HepG2 (cell line): ENCODE measurements around the gene GATD1. TPM values are rescaled to one million over a fixed set of nuclear protein-coding genes. Genes with fewer than 3 reads are reported as not detected.
A peak's percentile ranks its signal among the peaks of the same experiment; 100 is the strongest.

Source experiments
- AGO1 ChIP-seq: fragments of 200-400 bp; formaldehyde crosslinking; IDR thresholded peaks from 2 replicates; pipeline ENCODE4 v1.6.1; 2017; ENCODE audit warnings: mild to moderate bottlenecking, low read depth, low read length, moderate library complexity; ENCODE audit not compliant: poor library complexity, severe bottlenecking
- ARHGAP35 ChIP-seq: sonication (generic); formaldehyde crosslinking; IDR thresholded peaks from 2 replicates; pipeline ENCODE4 v1.9.0; 2022; ENCODE audit warnings: mild to moderate bottlenecking, inconsistent platforms, moderate library complexity, missing genetic modification reagents, borderline replicate concordance
- BORCS8-MEF2B ChIP-seq: sonication (generic); formaldehyde crosslinking; IDR thresholded peaks from 2 replicates; pipeline ENCODE4 v1.8.0; 2022; ENCODE audit warnings: mild to moderate bottlenecking, missing genetic modification reagents
- HMG20A ChIP-seq: IDR thresholded peaks from 2 replicates; pipeline ENCODE4 v1.6.1; 2016; ENCODE audit warnings: borderline replicate concordance
- JARID2 ChIP-seq: sonication (generic); formaldehyde crosslinking; IDR thresholded peaks from 2 replicates; pipeline ENCODE4 v1.8.1; 2023; ENCODE audit warnings: missing genetic modification reagents, inconsistent platforms; ENCODE audit not compliant: insufficient replicate concordance
- JUNB ChIP-seq: sonication (generic); formaldehyde crosslinking; IDR thresholded peaks from 2 replicates; pipeline ENCODE4 v1.8.0; 2022; ENCODE audit warnings: missing genetic modification reagents, mild to moderate bottlenecking, borderline replicate concordance
- MLLT10 ChIP-seq: sonication (generic); formaldehyde crosslinking; IDR thresholded peaks from 2 replicates; pipeline ENCODE4 v1.4.0; 2020; ENCODE audit warnings: missing genetic modification reagents
- MYPOP ChIP-seq: sonication (generic); formaldehyde crosslinking; IDR thresholded peaks from 2 replicates; pipeline ENCODE4 v1.8.1; 2023; ENCODE audit warnings: mild to moderate bottlenecking, moderate library complexity, missing genetic modification reagents
- NCOA1 ChIP-seq: sonication (generic); formaldehyde crosslinking; IDR thresholded peaks from 2 replicates; pipeline ENCODE4 v1.9.0; 2021; ENCODE audit warnings: missing genetic modification reagents
- PBX2 ChIP-seq: IDR thresholded peaks from 2 replicates; pipeline ENCODE4 v1.6.1; 2016; ENCODE audit warnings: control low read depth
- REXO4 ChIP-seq: sonication (generic); formaldehyde crosslinking; IDR thresholded peaks from 2 replicates; pipeline ENCODE4 v1.8.0; 2022; ENCODE audit warnings: missing genetic modification reagents, mild to moderate bottlenecking, borderline replicate concordance
- RNF2 ChIP-seq: fragments of 450-650 bp; conservative IDR thresholded peaks from 2 replicates; pipeline ENCODE4 v1.6.1; 2016; ENCODE audit warnings: low read depth
- SMARCC2 ChIP-seq: fragments of 450-650 bp; IDR thresholded peaks from 2 replicates; pipeline ENCODE4 v1.6.1; 2017; ENCODE audit warnings: antibody characterized with exemption, mild to moderate bottlenecking
- SRSF9 ChIP-seq: fragments of 200-400 bp; formaldehyde crosslinking; IDR thresholded peaks from 2 replicates; pipeline ENCODE4 v1.6.1; 2018; ENCODE audit warnings: borderline replicate concordance, mild to moderate bottlenecking, low read depth, low read length; ENCODE audit not compliant: insufficient read depth, poor library complexity, severe bottlenecking
- STAT5B ChIP-seq: sonication (generic); formaldehyde crosslinking; IDR thresholded peaks from 2 replicates; pipeline ENCODE4 v1.4.0; 2020; ENCODE audit warnings: missing genetic modification reagents
- TEAD2 ChIP-seq: sonication (generic); formaldehyde crosslinking; IDR thresholded peaks from 2 replicates; pipeline ENCODE4 v1.9.0; 2021; ENCODE audit warnings: missing genetic modification reagents
- XRCC5 ChIP-seq: fragments of 200-400 bp; formaldehyde crosslinking; optimal IDR thresholded peaks from 2 replicates; pipeline ENCODE3; 2017; ENCODE audit warnings: mild to moderate bottlenecking, low read length
- ZNF10 ChIP-seq: sonication (generic); formaldehyde crosslinking; IDR thresholded peaks from 2 replicates; pipeline ENCODE4 v1.4.0; 2020; ENCODE audit warnings: mild to moderate bottlenecking, low read depth, missing genetic modification reagents, borderline replicate concordance
- ZNF414 ChIP-seq: sonication (generic); formaldehyde crosslinking; IDR thresholded peaks from 2 replicates; pipeline ENCODE4 v1.5.0; 2020; ENCODE audit warnings: missing genetic modification reagents
- ZNF441 ChIP-seq: sonication (generic); formaldehyde crosslinking; IDR thresholded peaks from 2 replicates; pipeline ENCODE4 v1.7.0; 2021; ENCODE audit warnings: missing genetic modification reagents, borderline replicate concordance
- ZNF543 ChIP-seq: sonication (generic); formaldehyde crosslinking; IDR thresholded peaks from 2 replicates; pipeline ENCODE4 v1.4.0; 2020; ENCODE audit warnings: mild to moderate bottlenecking, missing genetic modification reagents
- ZNF549 ChIP-seq: sonication (generic); formaldehyde crosslinking; IDR thresholded peaks from 2 replicates; pipeline ENCODE4 v1.5.0; 2020; ENCODE audit warnings: missing genetic modification reagents
- ZNF704 ChIP-seq: sonication (generic); formaldehyde crosslinking; IDR thresholded peaks from 2 replicates; pipeline ENCODE4 v1.8.1; 2023; ENCODE audit warnings: mild to moderate bottlenecking, inconsistent platforms, moderate library complexity, missing genetic modification reagents, borderline replicate concordance
- ZNF891 ChIP-seq: sonication (generic); formaldehyde crosslinking; IDR thresholded peaks from 2 replicates; pipeline ENCODE4 v1.5.0; 2020; ENCODE audit warnings: mild to moderate bottlenecking, missing genetic modification reagents
- polyA plus RNA-seq, 8 experiments: library from polyadenylated mRNA; depleted of rRNA in 3 of 8; stranded (reverse) in 7 of 8; unstranded in 1 of 8; fragments of >200 nt; fragmentation: Illumina TruSeq in 4 of 8; extraction: Trizol in 4 of 8; gene quantifications; 2 replicates each; pipeline versions ENCODE4 v1.2.1 to v1.2.3, GENCODE V29; 2011 to 2016; ENCODE audit warnings: low read depth in 4 of 8, missing spikeins in 1 of 8, mixed read lengths in 1 of 8; ENCODE audit not compliant: insufficient read depth in 1 of 8
- total RNA-seq, 5 experiments: library from RNA; depleted of rRNA; stranded (reverse); fragments of >200 nt; fragmentation: Illumina TruSeq; extraction: Trizol; gene quantifications; 2 replicates each; pipeline ENCODE4 v1.2.3, GENCODE V29; 2016; ENCODE audit warnings: low read depth in 1 of 5

GATD1 gene
- total and polyA plus RNA-seq, 2 of the 13 experiments (the other 11 are each of a cell fraction or from before 2014, with no cell fraction given): 31.3 to 60.5 TPM

GRCh38 chr11:795634-796564 lies 18.6 kb upstream of the GATD1 start (continued):
- no peak for TF ChIP-seq ZNF414 (CRISPR knock-in tag)
- TF ChIP-seq REXO4 (CRISPR knock-in tag): no peak
- no peak for TF ChIP-seq ZNF891 (CRISPR knock-in tag)
- TF ChIP-seq SRSF9: no peak
- TF ChIP-seq BORCS8-MEF2B: no peak
- no peak for TF ChIP-seq ZNF543 (CRISPR knock-in tag)
- TF ChIP-seq AGO1: peak; percentile 78
- TF ChIP-seq PBX2: no peak
- TF ChIP-seq JUNB (CRISPR knock-in tag): no peak
- TF ChIP-seq MYPOP (CRISPR knock-in tag): no peak
- TF ChIP-seq ARHGAP35: no peak
- no peak for TF ChIP-seq ZNF10 (CRISPR knock-in tag)
- TF ChIP-seq MLLT10 (CRISPR knock-in tag): no peak
- no peak for TF ChIP-seq JARID2 (CRISPR knock-in tag)
- TF ChIP-seq STAT5B (CRISPR knock-in tag): no peak
- no peak for TF ChIP-seq TEAD2 (CRISPR knock-in tag)
- TF ChIP-seq SMARCC2: no peak
- no peak for TF ChIP-seq ZNF441 (CRISPR knock-in tag)
- TF ChIP-seq XRCC5: no peak
- no peak for TF ChIP-seq ZNF704
- TF ChIP-seq NCOA1 (CRISPR knock-in tag): no peak
- TF ChIP-seq RNF2: no peak
- no peak for TF ChIP-seq ZNF549 (CRISPR knock-in tag)
- no peak for TF ChIP-seq HMG20A
